Lung (tissue), 12 donors: Measurements from ENCODE around the gene DNAJB12. TPM values are rescaled to one million over a fixed set of nuclear protein-coding genes. Genes with fewer than 3 reads are reported as not detected.
A peak's percentile ranks its signal among the peaks of the same experiment; 100 is the strongest.

Experiments used
- ATAC-seq: fragments of 200-7000 bp; cut with Tn5 transposase; one replicate; pipeline ENCODE4 v1.9.1; 2020; ENCODE audit warnings: moderate number of reproducible peaks; ENCODE audit not compliant: insufficient read depth, low FRiP score
- DNase-seq, 3 donors: peaks; one replicate each; pipeline ENCODE4 v3.0.0-alpha.2; 2013 to 2017
- H3K27ac ChIP-seq, 2 donors: one replicate each; pipeline ENCODE4 v1.5.1; 2013; ENCODE audit warnings: mild to moderate bottlenecking in 2 of 2, moderate library complexity in 2 of 2, control low read depth in 1 of 2, inconsistent platforms in 1 of 2, low read depth in 1 of 2, low read length in 1 of 2
- H3K27me3 ChIP-seq, 3 donors: one replicate each; pipeline ENCODE4 v1.5.1; 2013; ENCODE audit warnings: low read length in 2 of 3; ENCODE audit not compliant: control insufficient read depth in 3 of 3, insufficient read depth in 3 of 3
- H3K36me3 ChIP-seq, 4 donors: one replicate each; pipeline ENCODE4 v1.5.1; 2013; ENCODE audit warnings: low read length in 4 of 4, mild to moderate bottlenecking in 1 of 4, moderate library complexity in 1 of 4; ENCODE audit not compliant: control insufficient read depth in 4 of 4, insufficient read depth in 4 of 4
- H3K4me1 ChIP-seq, 5 donors: one replicate each; pipeline ENCODE4 v1.5.1; 2013; ENCODE audit warnings: low read length in 5 of 5, mild to moderate bottlenecking in 2 of 5, moderate library complexity in 1 of 5; ENCODE audit not compliant: control insufficient read depth in 5 of 5, insufficient read depth in 5 of 5
- H3K4me3 ChIP-seq: one replicate; pipeline ENCODE4 v1.5.1; 2013; ENCODE audit warnings: mild to moderate bottlenecking, control low read depth, moderate library complexity
- H3K9ac ChIP-seq, 2 donors: one replicate each; pipeline ENCODE4 v1.5.1; 2013; ENCODE audit warnings: low read length in 2 of 2, control low read depth in 1 of 2; ENCODE audit not compliant: insufficient read depth in 1 of 2
- H3K9me3 ChIP-seq, 4 donors: one replicate each; pipeline ENCODE4 v1.5.1; 2013; ENCODE audit warnings: low read length in 3 of 4, mild to moderate bottlenecking in 1 of 4, moderate library complexity in 1 of 4; ENCODE audit not compliant: control insufficient read depth in 4 of 4, insufficient read depth in 3 of 4
- WGBS, 2 donors: extraction: QIAGEN DNeasy Blood & Tissue Kit; methylation state at CpG; one replicate each; pipeline ENCODE4 v1.1.7; 2013; 5-methylcytosine and 5-hydroxymethylcytosine counted together
- polyA plus RNA-seq, 2 donors: library from polyadenylated mRNA; stranded (reverse); fragments of 200-250 nt; gene quantifications; one replicate each; pipeline ENCODE4 v1.2.1, GENCODE V29; 2013
- total RNA-seq, 2 donors: library from RNA; depleted of rRNA in 1 of 2; stranded (reverse); fragments of >200 nt in 1 of 2; gene quantifications; one replicate each; pipeline ENCODE4 v1.2.1, GENCODE V29; 2014 to 2021
- TF ChIP-seq, protein P1 (sequence below): IDR thresholded peaks from 2 replicates; pipeline ENCODE4 v1.5.1; 2012; ENCODE audit warnings: mild to moderate bottlenecking; ENCODE audit errors: control extremely low read depth, extremely low read depth
- donor health status: control.
- donor health status: control.
- donor health status: Bipolar disorder and iron deficiency.
- donor health status: healthy.
- donor health status: DM: yes; HTN: yes; CAD: no.

DNAJB12 gene
- total and polyA plus RNA-seq, 4 donors = 30.0 to 38.7 (median 32.1) TPM

DNA sequence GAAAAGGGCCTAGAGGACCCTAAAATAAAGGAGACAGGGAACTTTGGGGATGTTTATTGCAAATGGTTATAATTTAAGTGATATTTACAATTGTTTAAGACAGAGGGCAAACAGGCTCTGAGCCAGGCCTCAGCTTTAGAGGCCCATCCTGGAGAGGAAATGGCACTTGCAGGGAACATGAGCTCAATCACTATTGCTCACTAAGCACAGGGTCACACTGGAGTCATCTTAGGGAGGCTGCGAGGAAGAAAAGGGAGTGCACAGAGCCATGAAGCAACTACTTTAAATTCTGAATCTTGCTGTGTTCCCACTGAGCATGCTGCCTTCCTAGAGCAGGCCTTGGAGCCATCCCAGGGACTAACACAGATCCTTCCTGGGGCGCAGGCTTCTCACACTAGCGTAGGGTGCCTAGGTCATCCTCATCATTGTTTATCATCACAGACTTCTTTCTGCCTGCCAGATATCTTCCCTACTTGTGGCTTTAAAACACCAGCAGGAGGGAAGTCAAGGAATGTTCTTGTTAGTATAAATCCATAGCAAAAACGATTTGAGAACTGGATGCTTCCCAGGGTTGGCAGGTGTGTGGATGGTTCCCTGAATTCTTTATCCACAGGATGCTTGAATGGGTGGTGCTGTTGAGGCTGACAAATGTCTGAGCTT is 12.7 kb upstream of the DNAJB12 start:
- ATAC-seq (no peak), DNase-seq (no peak)
- TF ChIP-seq, protein P1, sequence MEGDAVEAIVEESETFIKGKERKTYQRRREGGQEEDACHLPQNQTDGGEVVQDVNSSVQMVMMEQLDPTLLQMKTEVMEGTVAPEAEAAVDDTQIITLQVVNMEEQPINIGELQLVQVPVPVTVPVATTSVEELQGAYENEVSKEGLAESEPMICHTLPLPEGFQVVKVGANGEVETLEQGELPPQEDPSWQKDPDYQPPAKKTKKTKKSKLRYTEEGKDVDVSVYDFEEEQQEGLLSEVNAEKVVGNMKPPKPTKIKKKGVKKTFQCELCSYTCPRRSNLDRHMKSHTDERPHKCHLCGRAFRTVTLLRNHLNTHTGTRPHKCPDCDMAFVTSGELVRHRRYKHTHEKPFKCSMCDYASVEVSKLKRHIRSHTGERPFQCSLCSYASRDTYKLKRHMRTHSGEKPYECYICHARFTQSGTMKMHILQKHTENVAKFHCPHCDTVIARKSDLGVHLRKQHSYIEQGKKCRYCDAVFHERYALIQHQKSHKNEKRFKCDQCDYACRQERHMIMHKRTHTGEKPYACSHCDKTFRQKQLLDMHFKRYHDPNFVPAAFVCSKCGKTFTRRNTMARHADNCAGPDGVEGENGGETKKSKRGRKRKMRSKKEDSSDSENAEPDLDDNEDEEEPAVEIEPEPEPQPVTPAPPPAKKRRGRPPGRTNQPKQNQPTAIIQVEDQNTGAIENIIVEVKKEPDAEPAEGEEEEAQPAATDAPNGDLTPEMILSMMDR = no peak
- Histone ChIP-seq H3K4me3 (no peak overlapping the region), H3K9ac (no peak overlapping the region), H3K36me3 (peaks cover 3 to 18% (median 13%) of the 10 kb centered on the region in 4 donors), H3K4me1 (no peaks in the 10 kb centered on the region), H3K27ac (no peak overlapping the region), H3K9me3 (no peaks in the 10 kb centered on the region), H3K27me3 (no peaks in the 10 kb centered on the region)
- WGBS, 2 donors = 85 to 92% methylated on average over 4 of the region's 4 CpGs

DNA sequence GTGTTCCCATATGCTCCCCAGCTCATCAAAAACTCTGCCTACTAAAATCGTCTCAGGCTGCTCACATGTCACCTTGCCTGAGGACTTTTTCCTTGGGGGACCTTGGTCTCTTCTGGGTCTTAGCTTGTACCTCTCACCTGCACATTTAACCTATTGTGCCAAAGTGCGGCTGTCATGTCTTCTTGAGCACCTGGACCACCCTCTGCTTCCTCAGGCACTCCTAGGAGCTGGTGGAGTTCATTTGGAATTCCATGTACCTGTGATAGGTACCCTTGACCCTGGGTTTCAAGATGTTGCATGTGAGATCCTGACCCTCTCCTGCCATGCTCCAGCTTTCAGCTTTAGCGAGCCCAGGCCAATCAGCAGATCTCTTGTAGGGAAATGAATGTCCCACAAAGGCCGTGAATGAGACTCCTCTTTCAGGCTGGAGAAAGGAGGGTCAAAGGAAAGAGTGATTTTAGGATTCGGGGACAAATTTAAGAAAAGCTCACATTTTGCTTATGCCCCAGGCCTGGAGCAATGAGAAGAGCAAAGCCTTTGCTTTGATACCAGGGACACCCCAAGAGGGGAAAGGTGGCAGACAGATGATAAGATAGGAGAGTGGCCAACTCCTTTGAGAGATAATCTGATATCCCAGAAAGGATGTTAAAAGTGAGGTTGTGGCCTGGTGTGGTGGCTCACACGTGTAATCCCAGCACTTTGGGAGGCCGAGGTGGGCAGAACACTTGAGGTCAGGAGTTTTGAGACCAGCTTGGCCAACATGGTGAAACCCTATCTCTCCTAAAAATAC is 10.6 kb upstream of the DNAJB12 start:
- H3K9ac ChIP-seq = no peak overlapping the region

DNA sequence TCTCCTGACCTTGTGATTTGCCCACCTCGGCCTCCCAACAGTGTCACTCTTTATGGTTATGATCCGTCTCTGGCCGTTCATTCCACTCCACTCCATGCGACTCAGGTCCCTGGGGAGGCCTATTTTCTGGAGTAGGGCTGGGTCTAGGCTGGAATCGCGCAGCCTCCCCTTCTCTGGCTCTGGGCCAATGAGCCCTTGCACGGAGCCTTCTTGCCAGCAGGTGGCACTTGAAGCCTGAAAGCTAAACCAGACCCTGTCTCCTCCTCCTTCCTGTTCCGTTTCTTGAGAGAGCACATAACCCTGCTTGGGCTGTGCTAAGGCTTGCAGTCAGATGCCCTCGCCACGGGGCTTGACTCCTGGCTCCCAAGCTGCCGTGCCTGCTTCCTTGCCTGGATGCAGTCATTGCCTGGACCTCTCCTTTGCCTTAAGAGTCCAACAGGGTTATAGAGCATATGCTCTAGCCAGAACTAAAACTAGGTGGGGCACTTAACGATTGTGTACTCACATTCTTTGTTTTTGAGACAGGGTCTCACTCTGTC is 9.6 kb upstream of the DNAJB12 start:
- ATAC-seq = peak; percentile 95
- 3 to 10% methylated on average over 12 of the region's 12 CpGs for WGBS, 2 donors
- H3K27ac ChIP-seq = peak overlapping the region in 1 of 2 donors; percentile 68

More for the DNA sequence above, 10.6 kb upstream of the DNAJB12 start:
- no peaks in the 10 kb centered on the region for H3K27me3 ChIP-seq
- DNase-seq (no peak), ATAC-seq (no peak)
- H3K4me3 ChIP-seq = no peak overlapping the region
- no peaks in the 10 kb centered on the region for H3K4me1 ChIP-seq
- no peak overlapping the region for H3K27ac ChIP-seq
- H3K36me3 ChIP-seq = peaks cover 3 to 17% (median 12%) of the 10 kb centered on the region in 4 donors
- WGBS, 2 donors = 87 to 91% methylated on average over 7 of the region's 7 CpGs
- H3K9me3 ChIP-seq = no peaks in the 10 kb centered on the region
- TF ChIP-seq, protein P1 = no peak

More for the DNA sequence above, 9.6 kb upstream of the DNAJB12 start:
- Histone ChIP-seq H3K4me1 (no peaks in the 10 kb centered on the region), H3K36me3 (peaks cover 3 to 17% (median 12%) of the 10 kb centered on the region in 4 donors), H3K4me3 (no peak overlapping the region), H3K9me3 (no peaks in the 10 kb centered on the region), H3K27me3 (no peaks in the 10 kb centered on the region), H3K9ac (no peak overlapping the region)
- peak; percentile 93 to 95 (median 94) for DNase-seq
- TF ChIP-seq, protein P1 = peak; percentile 96
